ENCODE results near the gene R3HDM4.
"Not testable (repeated sequence)": the region's sequence is repeated elsewhere in the genome, so short reads cannot be mapped to it uniquely, and the experiment has no call there.

The R3HDM4 gene

DNA sequence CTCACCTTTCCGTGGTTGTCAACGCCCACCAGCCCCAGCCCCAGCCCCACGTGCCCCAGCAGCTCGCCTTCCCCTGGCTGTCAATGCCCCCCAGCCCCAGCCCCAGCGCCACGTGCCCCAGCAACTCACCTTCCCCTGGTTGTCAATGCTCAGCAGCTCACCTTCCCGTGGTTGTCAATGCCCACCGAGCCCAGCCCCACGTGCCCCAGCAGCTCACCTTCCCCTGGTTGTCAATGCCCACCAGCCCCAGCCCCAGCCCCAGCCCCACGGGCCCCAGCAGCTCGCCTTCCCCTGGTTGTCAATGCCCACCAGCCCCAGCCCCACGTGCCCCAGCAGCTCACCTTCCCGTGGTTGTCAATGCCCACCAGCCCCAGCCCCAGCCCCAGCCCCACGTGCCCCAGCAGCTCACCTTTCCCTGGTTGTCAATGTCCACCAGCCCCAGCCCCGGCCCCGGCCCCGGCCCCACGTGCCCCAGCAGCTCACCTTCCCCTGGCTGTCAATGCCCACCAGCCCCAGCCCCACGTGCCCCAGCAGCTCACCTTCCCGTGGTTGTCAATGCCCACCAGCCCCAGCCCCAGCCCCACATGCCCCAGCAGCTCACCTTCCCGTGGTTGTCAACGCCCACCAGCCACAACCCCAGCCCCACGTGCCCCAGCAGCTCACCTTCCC, 34.9 kb downstream of the R3HDM4 start:
- not testable (repeated sequence) for H3K9me3 Mint-ChIP-seq; ATAC-seq (ENCODE audit: low read depth); H3K27me3 Mint-ChIP-seq; DNase-seq (ENCODE audit: low spot score in 2 of 2); H3K27ac Mint-ChIP-seq; H3K36me3 Mint-ChIP-seq; H3K4me3 Mint-ChIP-seq; H3K4me1 Mint-ChIP-seq

DNA sequence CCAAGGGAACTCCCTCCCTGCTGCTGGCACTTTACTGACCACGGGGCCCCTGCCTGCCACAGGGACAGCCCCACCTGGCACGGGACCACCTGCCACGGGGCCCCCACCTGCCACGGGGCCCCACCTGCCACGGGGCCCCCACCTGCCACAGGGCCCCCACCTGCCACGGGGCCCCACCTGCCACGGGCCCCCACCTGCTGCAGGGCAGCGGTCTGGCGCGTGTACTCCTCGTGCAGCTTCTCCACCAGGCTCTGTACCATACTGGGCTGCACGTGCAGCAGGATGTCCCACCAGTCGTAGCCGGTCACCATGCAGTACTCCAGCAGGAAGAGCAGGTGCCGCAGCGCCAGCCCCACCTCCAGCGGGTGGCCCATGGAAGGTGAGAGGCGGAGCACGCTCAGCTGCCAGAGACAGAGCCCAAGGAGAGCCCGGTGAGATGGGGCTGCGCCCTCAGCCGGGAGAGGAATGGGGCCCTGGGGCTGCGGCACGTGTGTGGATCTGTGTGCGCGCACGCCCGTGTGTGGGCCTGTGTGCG, 36.2 kb downstream of the R3HDM4 start:
- Mint-ChIP-seq H3K4me3 (no peak overlapping the region), H3K4me1 (peaks cover 17% of the 10 kb centered on the region), H3K36me3 (peaks cover 8% of the 10 kb centered on the region), H3K9me3 (no peaks in the 10 kb centered on the region), H3K27me3 (no peaks in the 10 kb centered on the region), H3K27ac (no peak overlapping the region)
- ATAC-seq (ENCODE audit: low read depth): no peak
- DNase-seq (ENCODE audit: low spot score in 2 of 2): no peak

DNA sequence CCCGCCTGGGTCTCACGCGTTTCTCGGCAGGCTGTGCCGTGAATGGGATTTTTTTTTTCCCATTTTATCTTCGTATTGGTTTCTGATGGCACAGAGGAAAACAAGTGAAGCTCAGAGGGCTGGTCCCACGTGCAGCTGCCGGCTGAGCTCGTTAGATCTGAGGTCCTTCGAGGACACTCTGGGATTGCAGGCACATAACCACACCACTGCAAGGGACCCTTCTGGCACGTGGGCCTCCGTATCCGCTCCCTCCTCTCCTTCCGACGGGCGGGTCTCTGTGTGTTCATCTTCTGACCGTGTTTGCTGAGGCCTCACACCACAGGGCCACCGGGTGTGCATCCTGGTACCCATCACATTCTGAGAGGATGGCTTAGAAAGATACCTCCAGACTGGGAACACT, 36.9 kb downstream of the R3HDM4 start:
- H3K9me3 Mint-ChIP-seq: no peaks in the 10 kb centered on the region
- no peak for DNase-seq (ENCODE audit: low spot score in 2 of 2)
- ATAC-seq (ENCODE audit: low read depth): no peak
- H3K27ac Mint-ChIP-seq: no peak overlapping the region
- H3K27me3 Mint-ChIP-seq: no peaks in the 10 kb centered on the region
- peaks cover 10% of the 10 kb centered on the region for H3K36me3 Mint-ChIP-seq
- H3K4me3 Mint-ChIP-seq: no peak overlapping the region
- H3K4me1 Mint-ChIP-seq: peaks cover 19% of the 10 kb centered on the region

DNA sequence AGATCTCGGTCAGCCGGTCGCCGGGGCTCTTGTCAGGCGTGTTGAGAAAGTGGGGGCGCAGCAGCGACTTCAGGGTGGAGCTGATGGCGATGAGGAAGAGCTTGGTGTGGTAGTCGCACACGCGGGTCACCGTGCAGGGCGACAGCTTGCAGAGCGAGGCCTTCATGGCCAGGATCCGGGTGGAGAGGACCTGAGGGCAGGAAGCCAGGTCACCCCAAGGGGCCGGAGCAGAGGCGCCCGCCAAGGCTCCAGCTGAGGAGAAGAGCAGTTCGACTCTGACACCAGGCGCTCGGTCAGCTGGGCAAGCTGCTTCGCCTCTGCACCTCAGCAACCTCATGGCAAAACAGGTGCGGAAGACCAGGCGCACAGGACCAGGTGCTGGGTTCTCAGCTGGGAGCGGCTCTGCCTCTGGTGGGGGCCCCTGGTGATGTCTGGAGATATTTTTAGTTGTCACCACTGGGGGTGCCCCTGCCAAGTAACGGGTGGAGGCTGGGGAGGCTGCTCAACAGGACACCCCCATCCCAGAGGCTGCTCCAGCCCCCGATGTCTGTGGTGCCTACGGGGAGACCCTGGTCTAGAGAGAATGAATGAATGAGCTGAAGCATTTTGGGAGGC, 37.6 kb downstream of the R3HDM4 start:
- H3K9me3 Mint-ChIP-seq: no peaks in the 10 kb centered on the region
- peaks cover 12% of the 10 kb centered on the region for H3K36me3 Mint-ChIP-seq
- peaks cover 20% of the 10 kb centered on the region for H3K4me1 Mint-ChIP-seq

DNA sequence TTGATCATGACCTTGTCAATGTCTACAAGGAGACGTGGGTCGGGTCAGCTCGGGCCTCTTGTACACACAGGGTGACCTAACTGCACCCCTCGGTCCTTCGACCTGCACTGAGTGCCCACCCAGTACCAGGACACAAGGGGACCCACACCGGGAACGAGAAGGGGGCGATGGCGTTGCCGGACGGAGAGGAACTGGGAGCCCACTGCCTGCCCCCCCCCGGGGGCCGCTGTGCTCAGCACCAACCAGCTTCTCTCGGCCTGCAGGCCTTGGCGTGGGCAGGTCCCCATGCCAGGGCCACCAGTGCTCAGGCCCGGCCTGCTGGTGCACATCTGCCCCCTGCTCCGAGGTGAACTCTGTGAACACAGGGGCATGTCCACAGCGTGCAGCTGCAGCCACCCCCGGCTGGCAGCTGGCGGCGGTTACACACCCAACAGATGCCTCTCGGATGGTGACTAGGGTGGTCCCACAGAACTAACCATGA, 39.4 kb downstream of the R3HDM4 start:
- peaks cover 9% of the 10 kb centered on the region for H3K36me3 Mint-ChIP-seq
- H3K4me3 Mint-ChIP-seq: no peak overlapping the region
- DNase-seq (ENCODE audit: low spot score in 2 of 2): no peak
- peaks cover 17% of the 10 kb centered on the region for H3K4me1 Mint-ChIP-seq
- ATAC-seq (ENCODE audit: low read depth): no peak
- no peak overlapping the region for H3K27ac Mint-ChIP-seq
- no peaks in the 10 kb centered on the region for H3K27me3 Mint-ChIP-seq
- H3K9me3 Mint-ChIP-seq: no peaks in the 10 kb centered on the region

More for the DNA sequence above, 37.6 kb downstream of the R3HDM4 start:
- H3K27me3 Mint-ChIP-seq: no peaks in the 10 kb centered on the region
- no peak overlapping the region for H3K4me3 Mint-ChIP-seq
- no peak for DNase-seq (ENCODE audit: low spot score in 2 of 2)
- ATAC-seq (ENCODE audit: low read depth): no peak
- no peak overlapping the region for H3K27ac Mint-ChIP-seq

DNA sequence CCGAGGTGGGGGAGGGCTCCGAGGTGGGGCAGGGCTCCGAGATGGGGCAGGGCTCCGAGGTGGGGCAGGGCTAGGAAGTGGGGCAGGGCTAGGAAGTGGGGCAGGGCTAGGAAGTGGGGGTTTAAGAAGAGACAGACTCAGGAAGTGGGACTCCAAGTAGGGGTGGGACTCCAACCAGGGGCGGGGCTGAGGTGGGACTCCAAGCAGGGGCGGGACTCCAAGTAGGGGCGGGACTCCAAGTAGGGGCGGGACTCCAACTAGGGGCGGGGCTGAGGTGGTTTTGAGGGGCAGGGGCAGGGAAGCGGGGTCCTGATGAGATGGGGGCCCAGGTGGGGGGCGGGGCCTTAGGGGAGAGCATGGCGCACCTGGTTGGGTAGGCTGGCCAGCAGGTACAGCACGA, 39.9 kb downstream of the R3HDM4 start:
- peaks cover 11% of the 10 kb centered on the region for H3K36me3 Mint-ChIP-seq
- no peaks in the 10 kb centered on the region for H3K27me3 Mint-ChIP-seq
- DNase-seq (ENCODE audit: low spot score in 2 of 2) (peak; percentile 47 to 79), ATAC-seq (ENCODE audit: low read depth) (peak; percentile 81)
- peak overlapping the region; percentile 78 for H3K4me3 Mint-ChIP-seq
- H3K4me1 Mint-ChIP-seq: peaks cover 17% of the 10 kb centered on the region
- H3K27ac Mint-ChIP-seq: peak overlapping the region; percentile 90
- H3K9me3 Mint-ChIP-seq: no peaks in the 10 kb centered on the region

DNA sequence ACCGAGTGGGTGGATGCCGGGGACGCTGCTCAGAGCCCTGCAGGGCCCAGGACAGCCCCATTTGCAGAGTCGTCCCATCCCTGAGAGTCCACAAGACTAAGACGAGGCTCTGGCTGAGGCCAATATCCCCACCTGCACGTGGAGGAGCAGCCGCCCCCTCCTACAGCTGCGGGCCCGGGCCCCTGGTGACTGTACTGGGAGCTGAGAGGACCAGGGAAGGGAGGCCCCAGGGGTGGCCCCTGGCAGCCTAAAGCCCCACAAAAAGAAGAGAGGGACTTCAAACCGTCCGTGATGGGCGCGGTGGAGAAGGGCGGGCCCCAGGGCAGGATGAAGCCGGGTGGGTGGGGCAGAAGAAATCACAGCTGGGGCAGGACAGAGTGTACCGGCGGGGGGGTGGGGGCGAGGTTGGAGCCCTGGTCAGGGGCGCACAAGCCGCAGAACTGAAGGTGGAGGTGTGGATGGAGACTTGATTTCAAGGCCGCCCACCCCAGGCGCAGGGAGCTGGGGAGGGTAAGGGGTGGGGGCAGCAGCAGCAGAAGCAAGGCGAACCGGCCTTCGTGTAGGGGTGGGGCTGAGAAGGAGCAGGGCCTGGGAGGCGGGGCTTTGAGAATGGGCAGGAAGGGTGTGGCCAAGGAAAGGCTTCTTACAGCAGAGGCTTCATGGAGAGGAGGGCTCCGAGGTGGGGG, 40.6 kb downstream of the R3HDM4 start:
- ATAC-seq (ENCODE audit: low read depth): peak; percentile 79

DNA sequence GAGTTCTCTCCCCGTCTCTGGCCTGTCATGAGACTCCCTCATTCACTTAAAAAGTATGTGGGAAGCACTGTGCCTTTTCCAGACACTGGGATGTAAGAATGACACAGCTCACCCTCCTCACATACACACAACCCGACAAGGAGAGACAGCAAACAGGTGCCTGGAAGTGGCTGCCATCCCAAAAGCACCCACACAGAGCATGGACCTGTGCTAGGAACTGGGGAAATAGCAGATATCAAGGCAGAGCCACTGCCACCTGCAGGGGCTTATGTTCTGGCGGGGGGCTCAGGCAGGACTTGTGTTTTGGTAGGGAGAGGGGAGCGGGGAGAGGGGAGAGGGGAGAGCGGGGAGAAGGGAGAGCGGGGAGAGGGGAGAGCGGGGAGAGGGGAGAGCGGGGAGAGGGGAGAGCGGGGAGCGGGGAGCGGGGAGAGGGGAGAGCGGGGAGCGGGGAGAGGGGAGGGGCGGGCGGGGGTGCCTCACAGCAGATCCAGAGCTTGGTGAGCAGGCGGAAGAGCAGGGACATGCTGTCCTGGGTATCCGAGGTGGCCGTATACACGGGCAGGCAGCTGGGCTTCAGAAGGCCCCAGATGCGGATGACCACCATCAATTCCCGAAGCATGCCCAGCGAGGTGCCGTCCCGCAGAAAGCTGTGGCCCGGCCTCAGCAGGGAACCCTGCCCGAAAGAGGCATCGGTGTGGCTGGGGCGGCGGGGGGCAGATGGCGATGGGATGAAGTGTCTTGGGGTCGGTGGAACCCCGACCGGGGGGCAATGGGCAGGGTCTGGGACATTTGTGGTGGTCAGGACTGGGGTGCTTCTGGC, 41.4 kb downstream of the R3HDM4 start:
- Mint-ChIP-seq H3K36me3 (peaks cover 16% of the 10 kb centered on the region), H3K27me3 (no peaks in the 10 kb centered on the region), H3K4me3 (peak overlapping the region; percentile 88), H3K4me1 (peaks cover 17% of the 10 kb centered on the region), H3K27ac (peak overlapping the region; percentile 90), H3K9me3 (no peaks in the 10 kb centered on the region)
- DNase-seq (ENCODE audit: low spot score in 2 of 2): no peak
- ATAC-seq (ENCODE audit: low read depth): no peak

More for the DNA sequence above, 40.6 kb downstream of the R3HDM4 start:
- Mint-ChIP-seq H3K4me1 (peaks cover 17% of the 10 kb centered on the region), H3K9me3 (no peaks in the 10 kb centered on the region), H3K36me3 (peaks cover 14% of the 10 kb centered on the region), H3K4me3 (peak overlapping the region; percentile 88), H3K27ac (peak overlapping the region; percentile 90), H3K27me3 (no peaks in the 10 kb centered on the region)
- DNase-seq (ENCODE audit: low spot score in 2 of 2): peak; percentile 83 to 87

DNA sequence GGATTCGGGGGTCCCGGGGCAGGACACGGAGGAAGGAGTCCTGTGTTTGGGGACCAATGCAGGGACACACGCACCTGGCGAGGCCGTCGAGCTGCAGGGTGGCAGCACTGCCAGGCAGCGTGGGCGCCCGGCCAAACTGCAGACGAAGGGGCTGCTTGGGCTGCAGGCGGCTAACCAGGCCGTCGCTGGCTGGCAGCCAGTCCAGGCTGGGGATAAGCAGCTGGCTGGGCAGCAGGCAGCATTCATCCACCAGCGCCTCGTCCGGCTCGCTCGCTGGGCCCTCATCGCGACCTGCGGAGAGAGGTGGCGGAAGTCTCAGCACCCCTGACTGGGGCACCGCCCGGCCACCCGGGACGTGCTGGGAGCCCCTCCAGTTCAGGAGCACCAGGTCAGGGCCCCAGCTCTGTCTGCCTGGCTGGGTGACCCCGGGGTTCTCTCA, 42.0 kb downstream of the R3HDM4 start:
- H3K27ac Mint-ChIP-seq: peak overlapping the region; percentile 90
- H3K4me1 Mint-ChIP-seq: peaks cover 15% of the 10 kb centered on the region
- no peak for ATAC-seq (ENCODE audit: low read depth)
- H3K9me3 Mint-ChIP-seq: no peaks in the 10 kb centered on the region
- no peak overlapping the region for H3K4me3 Mint-ChIP-seq
- H3K36me3 Mint-ChIP-seq: peaks cover 16% of the 10 kb centered on the region
- DNase-seq (ENCODE audit: low spot score in 2 of 2): no peak
- no peaks in the 10 kb centered on the region for H3K27me3 Mint-ChIP-seq

DNA sequence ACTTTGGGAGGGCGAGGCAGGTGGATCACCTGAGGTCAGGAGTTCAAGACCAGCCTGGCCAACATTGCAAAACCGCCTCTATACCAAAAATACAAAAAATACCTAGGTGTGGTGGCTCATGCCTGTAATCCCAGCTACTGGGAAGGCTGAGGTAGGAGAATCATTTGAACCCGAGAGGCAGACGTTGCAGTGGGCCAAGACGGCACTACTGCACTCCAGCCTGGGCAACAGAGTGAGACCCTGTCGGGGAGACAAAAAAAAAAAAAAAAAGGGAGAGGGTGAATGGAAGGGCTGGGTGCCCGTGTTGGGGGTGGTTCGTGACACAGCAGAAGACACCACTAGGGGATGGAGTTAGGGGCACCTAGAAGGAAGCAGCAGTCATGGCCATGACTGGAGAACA, 42.7 kb downstream of the R3HDM4 start:
- Mint-ChIP-seq H3K4me3 (peak overlapping the region; percentile 45), H3K9me3 (no peaks in the 10 kb centered on the region), H3K27me3 (no peaks in the 10 kb centered on the region), H3K27ac (peak overlapping the region; percentile 76), H3K4me1 (peaks cover 13% of the 10 kb centered on the region), H3K36me3 (peaks cover 16% of the 10 kb centered on the region)
- ATAC-seq (ENCODE audit: low read depth): no peak
- no peak for DNase-seq (ENCODE audit: low spot score in 2 of 2)

DNA sequence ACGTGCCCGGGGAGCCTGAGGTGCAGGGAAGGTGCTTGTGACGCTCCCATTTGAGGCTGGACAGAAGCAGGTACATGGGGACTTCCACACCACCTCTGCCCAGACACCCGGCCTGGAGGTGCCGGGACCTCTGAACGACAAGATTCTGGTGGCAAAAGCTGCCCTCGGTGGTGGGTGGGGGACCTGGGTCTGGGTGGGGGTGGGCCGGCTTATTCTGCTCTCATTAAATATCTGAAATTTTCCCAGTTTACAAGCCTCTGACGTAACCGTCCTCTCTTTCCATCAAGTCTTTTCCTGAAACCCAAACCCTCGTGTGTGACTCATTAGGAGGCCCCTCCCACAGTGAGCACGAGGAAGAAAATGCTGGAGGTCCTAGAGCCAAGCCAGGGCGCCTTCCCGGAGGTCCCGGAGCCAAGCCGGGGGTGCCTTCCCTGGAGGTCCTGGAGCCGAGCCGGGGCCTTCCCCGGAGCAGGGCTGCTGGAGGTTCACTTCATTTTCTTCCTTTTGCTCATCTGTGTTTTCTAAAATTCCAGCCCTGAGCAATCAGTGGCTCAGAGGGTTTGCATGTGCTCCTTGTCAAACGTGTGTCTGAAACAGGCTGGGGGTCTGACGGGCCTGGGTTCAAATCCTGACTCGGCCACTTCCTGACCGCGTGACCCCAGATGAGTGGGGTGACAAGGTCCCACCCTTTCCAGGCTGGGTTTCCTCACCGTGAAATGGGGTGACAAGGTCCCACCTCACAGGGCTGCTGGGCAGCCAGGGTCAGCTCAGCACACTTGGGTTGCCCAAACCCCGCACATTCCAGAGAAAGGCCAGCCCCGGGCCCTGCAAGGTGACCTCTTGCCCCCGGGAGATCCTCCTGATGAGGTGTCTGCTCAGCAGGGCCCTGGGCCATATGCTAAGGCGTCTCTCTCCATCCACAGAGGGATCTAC, 43.5 kb downstream of the R3HDM4 start:
- H3K27me3 Mint-ChIP-seq: no peaks in the 10 kb centered on the region
- DNase-seq (ENCODE audit: low spot score in 2 of 2) (no peak), ATAC-seq (ENCODE audit: low read depth) (no peak)
- H3K36me3 Mint-ChIP-seq: peaks cover 16% of the 10 kb centered on the region
- no peak overlapping the region for H3K4me3 Mint-ChIP-seq
- H3K4me1 Mint-ChIP-seq: peaks cover 16% of the 10 kb centered on the region
- H3K9me3 Mint-ChIP-seq: no peaks in the 10 kb centered on the region
- H3K27ac Mint-ChIP-seq: peak overlapping the region; percentile 76

DNA sequence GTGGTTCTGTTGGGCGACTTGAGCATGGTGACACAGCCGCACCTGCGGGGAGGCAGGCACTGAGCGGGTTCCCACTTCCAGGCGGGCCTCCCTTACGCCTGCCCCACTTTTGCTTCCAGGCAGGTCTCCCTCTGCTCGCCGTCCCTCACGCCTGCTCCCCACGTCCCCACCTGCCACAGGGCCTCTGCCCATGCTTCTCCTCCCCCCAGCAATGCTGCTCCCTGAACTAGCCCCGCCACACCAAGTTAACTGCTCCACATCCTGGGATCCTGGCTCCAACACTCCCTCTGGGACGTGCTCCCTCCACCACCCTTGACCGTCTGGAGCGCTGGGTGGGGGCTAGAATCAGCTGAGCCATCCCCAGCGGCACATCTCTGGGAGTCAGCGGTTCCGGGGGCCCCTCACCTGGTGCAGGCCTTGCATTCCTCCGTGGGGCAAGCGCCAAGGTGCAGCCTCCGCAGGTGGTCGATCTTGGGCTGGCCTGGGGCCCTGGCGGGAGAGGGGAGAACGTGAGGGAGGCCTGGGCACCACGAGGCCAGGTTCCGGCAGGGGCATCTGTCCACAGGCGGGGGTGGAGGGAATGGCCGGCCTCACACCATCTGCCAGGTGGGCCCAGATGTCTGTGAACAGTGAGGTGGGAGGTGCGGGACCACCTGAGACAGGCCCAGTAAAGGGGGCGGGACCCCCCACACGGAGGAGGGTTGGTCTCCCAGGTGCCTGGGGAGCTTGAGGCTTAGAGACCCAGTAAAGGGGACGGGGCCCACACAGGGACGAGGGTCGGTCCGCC, 44.4 kb downstream of the R3HDM4 start:
- Mint-ChIP-seq H3K9me3 (no peaks in the 10 kb centered on the region), H3K36me3 (peaks cover 16% of the 10 kb centered on the region), H3K4me1 (peaks cover 16% of the 10 kb centered on the region), H3K27me3 (no peaks in the 10 kb centered on the region), H3K4me3 (no peak overlapping the region), H3K27ac (no peak overlapping the region)
- ATAC-seq (ENCODE audit: low read depth) (no peak), DNase-seq (ENCODE audit: low spot score in 2 of 2) (no peak)
